Trophoblast cell (in vitro differentiated cells and primary cell): ENCODE data around the gene FOXD4L1. TPM values are rescaled to one million over a fixed set of nuclear protein-coding genes. Genes with fewer than 3 reads are reported as not detected.
"Not testable (repeated sequence)": the region's sequence is repeated elsewhere in the genome, so short reads cannot be mapped to it uniquely, and the experiment has no call there.

Experiments
- DNase-seq, 2 donors: peaks; one replicate each; pipeline ENCODE4 v3.0.0-alpha.2; 2016
- H2AFZ ChIP-seq: 2 replicates; pipeline ENCODE4 v1.6.1; 2013; ENCODE audit warnings: low read length, moderate library complexity, mild to moderate bottlenecking; ENCODE audit not compliant: insufficient read depth, poor library complexity
- H2AK5ac ChIP-seq: 2 replicates; pipeline ENCODE4 v1.6.1; 2013; ENCODE audit warnings: mild to moderate bottlenecking, low read length
- H2BK120ac ChIP-seq: 2 replicates; pipeline ENCODE4 v1.6.1; 2013; ENCODE audit warnings: low read length, mild to moderate bottlenecking, moderate library complexity; ENCODE audit not compliant: insufficient read depth, poor library complexity
- H2BK12ac ChIP-seq: 2 replicates; pipeline ENCODE4 v1.6.1; 2013; ENCODE audit warnings: mild to moderate bottlenecking, low read length, moderate library complexity
- H2BK5ac ChIP-seq: 2 replicates; pipeline ENCODE4 v1.6.1; 2013; ENCODE audit warnings: low read length, low read depth, moderate library complexity, mild to moderate bottlenecking; ENCODE audit not compliant: poor library complexity
- H3K14ac ChIP-seq: 2 replicates; pipeline ENCODE4 v1.6.1; 2013; ENCODE audit warnings: mild to moderate bottlenecking, low read length
- H3K18ac ChIP-seq: 2 replicates; pipeline ENCODE4 v1.6.1; 2013; ENCODE audit warnings: mild to moderate bottlenecking, low read length
- H3K23ac ChIP-seq: 2 replicates; pipeline ENCODE4 v1.6.1; 2013; ENCODE audit warnings: low read length
- H3K27ac ChIP-seq: 2 replicates; pipeline ENCODE4 v1.5.1; 2013; ENCODE audit warnings: low read depth, mild to moderate bottlenecking, inconsistent platforms, low read length, moderate library complexity
- H3K27me3 ChIP-seq: 2 replicates; pipeline ENCODE4 v1.6.1; 2013; ENCODE audit warnings: inconsistent platforms, mild to moderate bottlenecking, low read length, moderate library complexity; ENCODE audit not compliant: insufficient read depth
- H3K36me3 ChIP-seq, 2 experiments: 1 replicate in 1 of 2; 2 replicates in 1 of 2; pipeline ENCODE4 v1.6.1; 2013; ENCODE audit warnings: low read length in 2 of 2, mild to moderate bottlenecking in 2 of 2, moderate library complexity in 1 of 2; ENCODE audit not compliant: insufficient read depth in 2 of 2, control insufficient read depth in 1 of 2
- H3K4ac ChIP-seq: 2 replicates; pipeline ENCODE4 v1.6.1; 2013; ENCODE audit warnings: low read depth, mild to moderate bottlenecking, low read length, moderate library complexity
- H3K4me1 ChIP-seq, 2 experiments: 1 replicate in 1 of 2; 2 replicates in 1 of 2; pipeline ENCODE4 v1.6.1; 2013; ENCODE audit warnings: low read length in 2 of 2, mild to moderate bottlenecking in 2 of 2, moderate library complexity in 1 of 2; ENCODE audit not compliant: insufficient read depth in 2 of 2, control insufficient read depth in 1 of 2
- H3K4me2 ChIP-seq: 2 replicates; pipeline ENCODE4 v1.6.1; 2013; ENCODE audit warnings: inconsistent platforms, mild to moderate bottlenecking, low read length, moderate library complexity
- H3K4me3 ChIP-seq: 2 replicates; pipeline ENCODE4 v1.5.1; 2013; ENCODE audit warnings: mild to moderate bottlenecking, low read depth, low read length, inconsistent platforms
- H3K79me1 ChIP-seq: one replicate; pipeline ENCODE4 v1.6.1; 2013; ENCODE audit warnings: low read length
- H3K79me2 ChIP-seq: 2 replicates; pipeline ENCODE4 v1.6.1; 2013; ENCODE audit warnings: low read length, mild to moderate bottlenecking; ENCODE audit not compliant: control insufficient read depth, insufficient read depth, poor library complexity
- H3K9ac ChIP-seq: 2 replicates; pipeline ENCODE4 v1.6.1; 2013; ENCODE audit warnings: mild to moderate bottlenecking, low read length
- H3K9me3 ChIP-seq: 2 replicates; pipeline ENCODE4 v1.6.1; 2013; ENCODE audit warnings: low read depth, mild to moderate bottlenecking, control low read depth, inconsistent platforms, low read length; ENCODE audit not compliant: insufficient read depth
- H4K12ac ChIP-seq: 2 replicates; pipeline ENCODE4 v1.6.1; 2013; ENCODE audit warnings: low read depth, mild to moderate bottlenecking, low read length, moderate library complexity
- H4K8ac ChIP-seq: 2 replicates; pipeline ENCODE4 v1.6.1; 2013; ENCODE audit warnings: low read depth, mild to moderate bottlenecking, low read length, moderate library complexity
- H4K91ac ChIP-seq: one replicate; pipeline ENCODE4 v1.6.1; 2013; ENCODE audit warnings: low read depth, mild to moderate bottlenecking, low read length, moderate library complexity
- WGBS: extraction: QIAGEN DNeasy Blood & Tissue Kit; methylation state at CpG from one replicate; pipeline ENCODE4 v1.1.7; 2013; ENCODE audit warnings: missing lambda C conversion rate; ENCODE audit not compliant: insufficient read length, insufficient coverage; ENCODE audit errors: extremely low coverage; 5-methylcytosine and 5-hydroxymethylcytosine counted together
- polyA plus RNA-seq: library from polyadenylated mRNA; stranded (reverse); fragments of 200-250 nt; gene quantifications from 2 replicates; pipeline ENCODE4 v1.2.3, GENCODE V29; 2013

Gene FOXD4L1
- 0.01 TPM in 1 of 2 replicates, not detected in the other for polyA plus RNA-seq

DNA sequence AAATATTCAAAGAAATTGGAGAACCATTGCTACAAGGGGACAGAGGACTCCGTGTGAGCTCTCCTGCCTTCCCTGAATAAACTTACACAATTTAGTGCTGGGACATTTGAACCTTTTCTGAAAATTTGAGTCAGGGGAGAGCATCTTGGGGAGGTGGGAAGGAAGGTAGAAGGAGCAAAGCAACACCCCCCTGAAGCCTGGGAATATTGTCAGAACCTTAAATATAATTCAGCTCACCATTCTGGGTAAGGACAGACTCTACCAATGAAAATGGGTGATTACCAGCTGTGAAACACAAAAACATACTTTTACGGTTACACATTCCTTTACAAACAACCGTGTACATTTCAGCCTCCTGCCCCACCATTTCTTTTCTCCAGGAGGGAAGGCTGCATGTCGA, at the start of gene FOXD4L1:
FOXD4L1 (plus strand) TSS at position 301 of the 400 bp plus-strand sequence. CDS start 592 bp downstream, outside the sequence.
- not testable (repeated sequence) for H3K23ac ChIP-seq, H3K4ac ChIP-seq, H4K8ac ChIP-seq, DNase-seq, H3K9ac ChIP-seq, H3K79me1 ChIP-seq, H4K12ac ChIP-seq, H2AFZ ChIP-seq, H4K91ac ChIP-seq, H2BK120ac ChIP-seq, H3K27ac ChIP-seq, H3K36me3 ChIP-seq, H3K79me2 ChIP-seq, H3K4me2 ChIP-seq, H3K4me3 ChIP-seq, H2AK5ac ChIP-seq, H3K4me1 ChIP-seq, H2BK12ac ChIP-seq, H2BK5ac ChIP-seq, H3K9me3 ChIP-seq, H3K18ac ChIP-seq, H3K14ac ChIP-seq
- H3K27me3 ChIP-seq, result peaks cover 13% of the 10 kb centered on the region
- WGBS, result no CpG with 5 or more reads among the region's 4 CpGs

DNA sequence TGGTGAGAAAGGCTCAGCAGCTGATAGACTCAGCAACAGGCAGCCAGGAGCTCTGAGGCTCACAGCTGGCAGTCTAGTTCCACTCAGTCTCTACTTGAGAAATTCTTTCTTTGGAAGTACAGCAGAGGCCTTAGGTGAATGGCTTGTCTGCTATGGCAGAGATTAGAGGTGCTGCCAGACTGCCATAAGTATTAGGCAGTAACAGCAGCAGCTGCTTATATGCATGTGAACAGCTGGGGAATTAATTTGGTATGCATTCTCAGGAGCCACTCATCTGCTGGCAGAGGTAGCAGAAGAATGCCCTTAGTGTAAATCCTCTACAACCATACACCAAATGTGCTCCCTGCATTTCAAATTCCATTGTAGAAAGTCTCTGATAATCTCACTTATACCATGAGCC, 32.7 kb upstream of the FOXD4L1 start:
- DNase-seq, H3K9ac ChIP-seq, H3K4me1 ChIP-seq, H2AFZ ChIP-seq, H4K8ac ChIP-seq, H3K27ac ChIP-seq, H3K23ac ChIP-seq, H3K36me3 ChIP-seq, H3K79me2 ChIP-seq, H4K12ac ChIP-seq, H3K4me2 ChIP-seq, H2BK120ac ChIP-seq, H2BK12ac ChIP-seq, H2BK5ac ChIP-seq, H3K18ac ChIP-seq, H3K9me3 ChIP-seq, H3K4me3 ChIP-seq, H3K79me1 ChIP-seq, H3K14ac ChIP-seq, H2AK5ac ChIP-seq, H4K91ac ChIP-seq, H3K4ac ChIP-seq, H3K27me3 ChIP-seq: not testable (repeated sequence)

DNA sequence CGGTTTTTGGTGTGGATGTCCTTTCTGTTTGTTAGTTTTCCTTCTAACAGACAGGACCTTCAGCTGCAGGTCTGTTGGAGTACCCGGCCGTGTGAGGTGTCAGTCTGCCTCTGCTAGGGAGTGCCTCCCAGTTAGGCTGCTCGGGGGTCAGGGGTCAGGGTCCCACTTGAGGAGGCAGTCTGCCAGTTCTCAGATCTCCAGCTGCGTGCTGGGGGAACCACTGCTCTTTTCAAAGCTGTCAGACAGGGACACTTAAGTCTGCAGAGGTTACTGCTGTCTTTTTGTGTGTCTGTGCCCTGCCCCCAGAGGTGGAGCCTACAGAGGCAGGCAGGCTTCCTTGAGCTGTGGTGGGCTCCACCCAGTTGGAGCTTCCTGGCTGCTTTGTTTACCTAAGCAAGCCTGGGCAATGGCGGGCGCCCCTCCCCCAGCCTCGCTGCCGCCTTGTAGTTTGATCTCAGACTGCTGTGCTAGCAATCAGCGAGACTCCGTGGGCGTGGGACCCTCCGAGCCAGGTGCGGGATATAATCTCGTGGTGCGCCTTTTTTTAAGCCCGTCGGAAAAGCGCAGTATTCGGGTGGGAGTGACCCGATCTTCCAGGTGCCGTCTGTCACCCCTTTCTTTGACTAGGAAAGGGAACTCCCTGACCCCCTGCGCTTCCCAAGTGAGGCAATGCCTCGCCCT, 21.6 kb upstream of the FOXD4L1 start:
- not testable (repeated sequence) for H2BK120ac ChIP-seq, H3K4me1 ChIP-seq, H2AFZ ChIP-seq, H3K27me3 ChIP-seq, H3K36me3 ChIP-seq, DNase-seq, H3K9me3 ChIP-seq, H3K4ac ChIP-seq, H3K4me2 ChIP-seq, H4K12ac ChIP-seq, H3K27ac ChIP-seq, H4K8ac ChIP-seq, H2BK5ac ChIP-seq, H3K14ac ChIP-seq, H4K91ac ChIP-seq, H3K9ac ChIP-seq, H2AK5ac ChIP-seq, H3K23ac ChIP-seq, H3K79me1 ChIP-seq, H3K18ac ChIP-seq, H3K4me3 ChIP-seq, H2BK12ac ChIP-seq, H3K79me2 ChIP-seq
- WGBS, result no CpG with 5 or more reads among the region's 24 CpGs

- WGBS, result no CpG with 5 or more reads among the region's 13 CpGs
- H3K36me3 ChIP-seq, H4K91ac ChIP-seq, H4K8ac ChIP-seq, DNase-seq, H3K27me3 ChIP-seq, H3K18ac ChIP-seq, H3K9ac ChIP-seq, H3K4ac ChIP-seq, H3K9me3 ChIP-seq, H2BK120ac ChIP-seq, H2BK12ac ChIP-seq, H3K4me2 ChIP-seq, H3K4me1 ChIP-seq, H4K12ac ChIP-seq, H2AK5ac ChIP-seq, H3K79me1 ChIP-seq, H3K79me2 ChIP-seq, H2AFZ ChIP-seq, H3K4me3 ChIP-seq, H3K23ac ChIP-seq, H3K27ac ChIP-seq, H2BK5ac ChIP-seq, H3K14ac ChIP-seq: not testable (repeated sequence)
These were observed 1.9 kb upstream of the FOXD4L1 start for GRCh38 chr2:113496527-113496926.
